H1 (cell line): ENCODE data around the gene CD300E. TPM values are rescaled to one million over a fixed set of nuclear protein-coding genes. Genes with fewer than 3 reads are reported as not detected.

ENCODE experiments used
- TEAD4 ChIP-seq: IDR thresholded peaks from 2 replicates; pipeline ENCODE4 v1.6.1; 2012; ENCODE audit warnings: low read depth, low read length, inconsistent platforms, mixed read lengths
- polyA plus RNA-seq, 7 experiments: library from polyadenylated mRNA; depleted of rRNA in 3 of 7; stranded (reverse) in 5 of 7; unstranded in 2 of 7; fragments of >200 nt in 5 of 7; fragments of 200-250 nt in 2 of 7; gene quantifications; 1 replicate in 5 of 7; 2 replicates in 1 of 7; 4 replicates in 1 of 7; pipeline versions ENCODE4 v1.2.1 to v1.2.3, GENCODE V29; 2011 to 2013; ENCODE audit warnings: missing spikeins in 2 of 7, mixed read lengths in 2 of 7
- total RNA-seq: library from RNA; stranded (reverse); fragmentation: NEBNext Ultra II Directional; extraction: Animal tissue kit (Norgen Biotek cat#: 25700); gene quantifications from 2 replicates; pipeline ENCODE4 v1.2.1, GENCODE V29; 2021

CD300E gene
- total and polyA plus RNA-seq, 2 of the 8 experiments (the other 6 are each of a cell fraction or from before 2014, with no cell fraction given) = not detected

GRCh38 chr17:74603037-74603635 is 20.4 kb downstream of the CD300E start (continued):
- TF ChIP-seq TEAD4 = no peak
